ENCODE data around the gene PDE1C. TPM values are rescaled to one million over a fixed set of nuclear protein-coding genes. Genes with fewer than 3 reads are reported as not detected.

PDE1C gene
- total and polyA plus RNA-seq, 7 experiments from 2014 or later, result 0.21 TPM; not detected in 6

- intact Hi-C loops (cut with micrococcal nuclease), result no loop called here
- Mint-ChIP-seq H3K27me3 (no peaks in the 10 kb centered on the region), H3K9me3 (peaks cover 0 to 15% (median 5%) of the 10 kb centered on the region in 11 donors), H3K36me3 (peaks cover 0 to 3% (median 0%) of the 10 kb centered on the region in 5 donors), H3K4me1 (no peaks in the 10 kb centered on the region), H3K27ac (no peak overlapping the region), H3K4me3 (no peak overlapping the region)
- ChIA-PET POLR2A (interaction anchor here (0.7 kb wide), 1 partner anchor 26 kb away, joined by 3 read pairs; no protein-coding TSS in a partner anchor), CTCF (no interaction called here)
- ATAC-seq, result no peak
- H3K27ac ChIP-seq (ENCODE audit: low read depth, low read length), result no peak overlapping the region
- no peaks in the 10 kb centered on the region for H3K9me3 ChIP-seq (ENCODE audit: control insufficient read depth in 2 of 3, low read length in 3 of 3)
- H3K4me1 ChIP-seq (ENCODE audit: control insufficient read depth in 2 of 2, insufficient read depth in 2 of 2, low read length in 2 of 2), result no peaks in the 10 kb centered on the region
- H3K27me3 ChIP-seq (ENCODE audit: control insufficient read depth in 2 of 2, insufficient read depth in 2 of 2, low read length in 2 of 2), result no peaks in the 10 kb centered on the region
- no peak overlapping the region for H3K4me3 ChIP-seq (ENCODE audit: low read length)
- no peaks in the 10 kb centered on the region for H3K36me3 ChIP-seq (ENCODE audit: control insufficient read depth in 2 of 3, insufficient read depth in 3 of 3, low read length in 3 of 3)
- DNase-seq, result no peak
Measured at GRCh38 chr7:31924251-31924650, 146.0 kb downstream of the PDE1C start.

- Histone ChIP-seq H3K4me3 (ENCODE audit: low read length) (no peak overlapping the region), H3K36me3 (ENCODE audit: control insufficient read depth in 2 of 3, insufficient read depth in 3 of 3, low read length in 3 of 3) (no peaks in the 10 kb centered on the region), H3K9me3 (ENCODE audit: control insufficient read depth in 2 of 3, low read length in 3 of 3) (no peaks in the 10 kb centered on the region), H3K27me3 (ENCODE audit: control insufficient read depth in 2 of 2, insufficient read depth in 2 of 2, low read length in 2 of 2) (no peaks in the 10 kb centered on the region), H3K4me1 (ENCODE audit: control insufficient read depth in 2 of 2, insufficient read depth in 2 of 2, low read length in 2 of 2) (no peaks in the 10 kb centered on the region), H3K27ac (ENCODE audit: low read depth, low read length) (no peak overlapping the region)
- Mint-ChIP-seq H3K9me3 (peaks cover 0 to 12% (median 0%) of the 10 kb centered on the region in 11 donors), H3K36me3 (no peaks in the 10 kb centered on the region), H3K4me3 (no peak overlapping the region), H3K4me1 (no peaks in the 10 kb centered on the region), H3K27me3 (no peaks in the 10 kb centered on the region), H3K27ac (no peak overlapping the region)
- intact Hi-C loops (cut with micrococcal nuclease), result no loop called here
- no peak for ATAC-seq
- CTCF ChIA-PET, result no interaction called here
- POLR2A ChIA-PET, result no interaction called here
- no peak for DNase-seq
Measured at GRCh38 chr7:31922848-31923247, 147.4 kb downstream of the PDE1C start.

DNA sequence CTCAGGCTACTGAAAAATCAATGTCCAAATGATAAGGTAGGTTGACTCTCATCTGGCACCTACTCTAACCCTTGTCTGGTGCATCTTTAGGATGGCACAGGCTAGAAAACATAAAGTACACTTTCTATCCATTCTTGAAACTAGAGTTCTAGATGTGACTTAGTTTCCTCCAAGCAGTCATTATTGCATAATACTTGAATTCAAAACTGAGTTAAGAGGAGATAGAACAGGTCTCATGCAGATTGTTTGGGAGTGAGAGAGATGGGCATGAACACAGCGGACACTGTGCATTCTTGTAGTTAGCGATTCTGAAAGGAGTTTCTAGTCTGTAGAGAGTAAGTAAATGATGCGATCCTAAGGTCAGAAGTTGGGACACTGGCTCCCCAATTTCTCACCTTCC lies 149.2 kb downstream of the PDE1C start:
- no peak overlapping the region for H3K4me3 Mint-ChIP-seq

DNA sequence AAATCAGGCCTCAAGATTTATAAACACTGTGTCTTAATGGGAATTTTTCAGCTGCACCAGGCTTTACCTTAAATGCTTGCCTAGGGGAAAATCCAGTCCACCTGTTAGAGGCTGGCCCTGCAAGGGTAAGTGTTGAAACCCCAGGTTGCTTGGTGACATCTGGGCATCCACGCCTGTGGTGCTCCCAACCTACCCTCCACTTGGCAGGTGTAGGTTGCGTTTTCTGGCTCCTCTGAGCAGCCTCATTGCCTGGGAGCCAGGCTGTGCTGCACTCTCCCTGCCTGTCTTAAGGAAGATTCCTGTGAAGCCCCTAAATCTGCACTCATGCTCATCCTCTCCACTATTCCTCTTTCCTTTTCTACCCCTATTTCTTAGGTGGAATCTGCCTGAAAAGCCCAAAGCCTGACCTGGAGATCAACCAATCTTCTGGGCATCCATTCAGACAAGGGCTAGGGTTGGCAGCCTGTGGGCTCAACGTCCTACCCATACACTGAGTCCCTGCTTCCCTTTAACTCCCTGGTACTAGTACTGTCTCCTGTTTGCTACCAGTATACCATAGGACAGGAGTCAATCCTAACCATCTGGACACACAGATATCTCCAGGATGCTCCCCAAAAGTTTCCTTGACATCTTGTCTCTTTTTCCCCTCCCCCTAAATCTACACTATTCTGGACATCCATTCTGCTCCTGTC lies 150.4 kb downstream of the PDE1C start:
- Mint-ChIP-seq H3K4me1 (no peaks in the 10 kb centered on the region), H3K4me3 (no peak overlapping the region)
- intact Hi-C loops (cut with micrococcal nuclease), result no loop called here

More for the DNA sequence above, 149.2 kb downstream of the PDE1C start:
- no peaks in the 10 kb centered on the region for H3K27me3 Mint-ChIP-seq
- no peak for DNase-seq
- H3K36me3 Mint-ChIP-seq, result no peaks in the 10 kb centered on the region
- no peaks in the 10 kb centered on the region for H3K27me3 ChIP-seq (ENCODE audit: control insufficient read depth in 2 of 2, insufficient read depth in 2 of 2, low read length in 2 of 2)
- no peak overlapping the region for H3K27ac ChIP-seq (ENCODE audit: low read depth, low read length)
- no peak overlapping the region for H3K27ac Mint-ChIP-seq
- intact Hi-C loops (cut with micrococcal nuclease), result no loop called here
- no peak overlapping the region for H3K4me3 ChIP-seq (ENCODE audit: low read length)
- no peaks in the 10 kb centered on the region for H3K36me3 ChIP-seq (ENCODE audit: control insufficient read depth in 2 of 3, insufficient read depth in 3 of 3, low read length in 3 of 3)
- H3K9me3 Mint-ChIP-seq, result peaks cover 0 to 11% (median 0%) of the 10 kb centered on the region in 11 donors
- H3K4me1 ChIP-seq (ENCODE audit: control insufficient read depth in 2 of 2, insufficient read depth in 2 of 2, low read length in 2 of 2), result no peaks in the 10 kb centered on the region
- no peaks in the 10 kb centered on the region for H3K4me1 Mint-ChIP-seq
- no peaks in the 10 kb centered on the region for H3K9me3 ChIP-seq (ENCODE audit: control insufficient read depth in 2 of 3, low read length in 3 of 3)
- ChIA-PET CTCF (no interaction called here), POLR2A (no interaction called here)
- no peak for ATAC-seq

DNA sequence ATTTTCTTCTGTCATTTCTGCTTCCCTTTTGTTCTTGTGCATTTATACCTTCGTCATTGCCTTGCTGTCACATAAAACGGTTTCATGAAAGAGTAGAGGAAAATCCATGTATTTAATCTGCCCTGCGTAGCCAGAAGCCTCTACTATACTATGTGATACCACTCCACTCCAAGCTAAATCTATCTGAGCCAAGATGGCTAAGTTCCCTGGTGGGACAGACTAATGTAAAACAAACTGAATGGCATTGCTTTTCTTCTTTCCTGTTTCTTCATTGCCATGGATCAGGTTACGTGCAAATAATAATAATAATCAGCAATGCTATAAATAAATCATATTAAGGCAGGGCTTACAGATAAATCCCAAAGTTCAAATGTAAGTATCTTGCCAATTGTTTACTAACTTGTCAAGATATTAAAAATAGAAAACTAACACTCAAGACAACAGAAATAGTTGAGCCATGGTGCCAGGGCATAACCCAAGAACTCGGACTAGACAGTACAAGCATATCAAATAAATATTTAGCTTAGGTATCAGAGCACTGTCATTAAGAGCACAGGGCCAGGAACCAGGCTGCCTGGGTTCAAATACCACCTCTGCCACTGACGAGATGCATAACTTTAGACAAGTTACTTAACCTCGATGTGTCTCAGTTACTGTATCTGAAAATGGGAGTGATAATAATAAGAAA lies 151.4 kb downstream of the PDE1C start:
- no peaks in the 10 kb centered on the region for H3K27me3 Mint-ChIP-seq
- ChIA-PET POLR2A (no interaction called here), CTCF (no interaction called here)
- Histone ChIP-seq H3K36me3 (ENCODE audit: control insufficient read depth in 2 of 3, insufficient read depth in 3 of 3, low read length in 3 of 3) (no peaks in the 10 kb centered on the region), H3K4me1 (ENCODE audit: control insufficient read depth in 2 of 2, insufficient read depth in 2 of 2, low read length in 2 of 2) (no peaks in the 10 kb centered on the region), H3K9me3 (ENCODE audit: control insufficient read depth in 2 of 3, low read length in 3 of 3) (no peaks in the 10 kb centered on the region), H3K27me3 (ENCODE audit: control insufficient read depth in 2 of 2, insufficient read depth in 2 of 2, low read length in 2 of 2) (no peaks in the 10 kb centered on the region), H3K4me3 (ENCODE audit: low read length) (no peak overlapping the region), H3K27ac (ENCODE audit: low read depth, low read length) (no peak overlapping the region)
- H3K9me3 Mint-ChIP-seq, result peaks cover 0 to 11% (median 1%) of the 10 kb centered on the region in 11 donors
- ATAC-seq (no peak), DNase-seq (no peak)
- H3K4me3 Mint-ChIP-seq, result no peak overlapping the region
- H3K4me1 Mint-ChIP-seq, result no peaks in the 10 kb centered on the region
- no peak overlapping the region for H3K27ac Mint-ChIP-seq
- no peaks in the 10 kb centered on the region for H3K36me3 Mint-ChIP-seq
- intact Hi-C loops (cut with micrococcal nuclease), result no loop called here

More for the DNA sequence above, 150.4 kb downstream of the PDE1C start:
- Histone ChIP-seq H3K9me3 (ENCODE audit: control insufficient read depth in 2 of 3, low read length in 3 of 3) (no peaks in the 10 kb centered on the region), H3K27ac (ENCODE audit: low read depth, low read length) (no peak overlapping the region), H3K27me3 (ENCODE audit: control insufficient read depth in 2 of 2, insufficient read depth in 2 of 2, low read length in 2 of 2) (no peaks in the 10 kb centered on the region), H3K36me3 (ENCODE audit: control insufficient read depth in 2 of 3, insufficient read depth in 3 of 3, low read length in 3 of 3) (no peaks in the 10 kb centered on the region), H3K4me3 (ENCODE audit: low read length) (no peak overlapping the region), H3K4me1 (ENCODE audit: control insufficient read depth in 2 of 2, insufficient read depth in 2 of 2, low read length in 2 of 2) (no peaks in the 10 kb centered on the region)
- DNase-seq, result no peak
- ATAC-seq, result no peak
- ChIA-PET POLR2A (no interaction called here), CTCF (no interaction called here)
- Mint-ChIP-seq H3K27me3 (no peaks in the 10 kb centered on the region), H3K36me3 (no peaks in the 10 kb centered on the region), H3K9me3 (peaks cover 0 to 11% (median 1%) of the 10 kb centered on the region in 11 donors), H3K27ac (no peak overlapping the region)

- Mint-ChIP-seq H3K4me1 (no peaks in the 10 kb centered on the region), H3K9me3 (peaks cover 0 to 11% (median 2%) of the 10 kb centered on the region in 11 donors), H3K27ac (no peak overlapping the region), H3K36me3 (no peaks in the 10 kb centered on the region), H3K4me3 (no peak overlapping the region), H3K27me3 (no peaks in the 10 kb centered on the region)
- H3K4me3 ChIP-seq (ENCODE audit: low read length), result no peak overlapping the region
- POLR2A ChIA-PET, result no interaction called here
- H3K27ac ChIP-seq (ENCODE audit: low read depth, low read length), result no peak overlapping the region
- ATAC-seq (no peak), DNase-seq (no peak)
- intact Hi-C loops (cut with micrococcal nuclease), result no loop called here
- no peaks in the 10 kb centered on the region for H3K4me1 ChIP-seq (ENCODE audit: control insufficient read depth in 2 of 2, insufficient read depth in 2 of 2, low read length in 2 of 2)
- CTCF ChIA-PET, result no interaction called here
- H3K9me3 ChIP-seq (ENCODE audit: control insufficient read depth in 2 of 3, low read length in 3 of 3), result no peaks in the 10 kb centered on the region
- no peaks in the 10 kb centered on the region for H3K27me3 ChIP-seq (ENCODE audit: control insufficient read depth in 2 of 2, insufficient read depth in 2 of 2, low read length in 2 of 2)
- H3K36me3 ChIP-seq (ENCODE audit: control insufficient read depth in 2 of 3, insufficient read depth in 3 of 3, low read length in 3 of 3), result no peaks in the 10 kb centered on the region
Measured at GRCh38 chr7:31917256-31917655, 153.0 kb downstream of the PDE1C start.

DNA sequence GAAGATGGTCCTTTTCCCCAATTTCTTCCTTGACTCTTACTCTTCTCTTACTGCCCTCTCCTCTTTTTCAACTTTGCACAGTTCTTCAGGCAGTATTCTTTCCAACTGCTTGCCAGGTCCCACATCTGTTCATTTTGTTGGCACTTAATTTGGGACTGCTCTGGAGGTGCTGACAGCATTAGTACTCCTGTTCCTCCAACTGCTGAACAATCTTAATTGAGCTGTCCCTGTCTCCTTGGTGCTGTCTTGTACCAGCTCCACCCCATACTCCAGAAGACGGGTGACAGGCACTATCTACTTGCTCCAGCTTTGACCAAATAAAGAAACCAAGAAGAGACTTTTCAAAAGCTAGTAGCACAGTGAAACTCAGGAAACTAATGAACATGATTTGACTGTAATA lies 160.0 kb downstream of the PDE1C start:
- DNase-seq (no peak), ATAC-seq (no peak)
- CTCF ChIA-PET, result no interaction called here
- no peak overlapping the region for H3K4me3 ChIP-seq (ENCODE audit: low read length)
- H3K27ac Mint-ChIP-seq, result peak overlapping the region in 1 of 9 donors; percentile 17
- no peaks in the 10 kb centered on the region for H3K9me3 ChIP-seq (ENCODE audit: control insufficient read depth in 2 of 3, low read length in 3 of 3)
- H3K36me3 Mint-ChIP-seq, result no peaks in the 10 kb centered on the region
- no peaks in the 10 kb centered on the region for H3K27me3 ChIP-seq (ENCODE audit: control insufficient read depth in 2 of 2, insufficient read depth in 2 of 2, low read length in 2 of 2)
- no peak overlapping the region for H3K4me3 Mint-ChIP-seq
- no peak overlapping the region for H3K27ac ChIP-seq (ENCODE audit: low read depth, low read length)
- H3K36me3 ChIP-seq (ENCODE audit: control insufficient read depth in 2 of 3, insufficient read depth in 3 of 3, low read length in 3 of 3), result no peaks in the 10 kb centered on the region
- H3K27me3 Mint-ChIP-seq, result no peaks in the 10 kb centered on the region
- no peaks in the 10 kb centered on the region for H3K4me1 ChIP-seq (ENCODE audit: control insufficient read depth in 2 of 2, insufficient read depth in 2 of 2, low read length in 2 of 2)
- H3K4me1 Mint-ChIP-seq, result no peaks in the 10 kb centered on the region
- intact Hi-C loops (cut with micrococcal nuclease), result no loop called here
- peaks cover 0 to 9% (median 1%) of the 10 kb centered on the region in 11 donors for H3K9me3 Mint-ChIP-seq
- POLR2A ChIA-PET, result no interaction called here

All from naive thymus-derived CD4-positive, alpha-beta T cell (primary cell).